ENCODE results near the gene RSRC1.

GRCh38 chr3:158181096-158181495 lies 71.2 kb downstream of the RSRC1 start:
- TF ChIP-seq CTCF (IDR thresholded peaks at IDR 0.05; ENCODE audit: borderline replicate concordance, extremely low read depth, low read length, poor library complexity, severe bottlenecking) (no peak), EZH2 (IDR thresholded peaks at IDR 0.05; ENCODE audit: borderline replicate concordance, low read depth, low read length, severe bottlenecking) (no peak)
